ENCODE results near the gene CPNE5.

CPNE5 gene

DNA sequence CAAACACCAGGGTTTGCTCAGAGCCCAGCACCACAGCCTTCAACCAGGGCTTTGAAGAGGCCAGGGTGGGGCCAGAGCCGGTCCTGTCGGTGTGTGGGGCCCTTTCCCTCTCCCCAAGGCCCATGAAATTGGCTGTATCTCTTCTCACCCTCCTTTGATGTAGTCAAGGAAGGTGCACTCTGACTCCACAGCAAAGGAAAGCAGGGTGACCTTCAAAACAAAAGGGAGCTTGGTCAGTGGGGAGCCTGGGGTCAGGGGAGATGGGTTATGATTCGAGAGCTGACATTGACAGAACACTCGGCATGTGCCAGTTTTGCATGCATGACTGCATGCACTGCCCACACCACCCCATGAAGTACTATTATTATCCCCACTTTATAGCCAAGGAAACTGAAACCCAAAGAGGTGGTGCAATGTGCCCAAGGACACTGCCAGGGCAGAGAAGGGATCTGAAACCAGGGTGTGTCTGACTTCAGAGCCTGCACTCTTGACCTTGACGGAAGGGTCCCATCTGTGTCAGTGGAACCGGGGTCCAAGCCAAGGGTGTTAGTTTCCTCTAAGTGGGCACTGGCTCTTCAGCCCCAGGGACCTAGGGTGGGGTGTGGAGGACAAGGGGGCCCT, 86.2 kb downstream of the CPNE5 start:
- in situ Hi-C loops (cut with HindIII; ENCODE audit: low sequenced_read_pairs): loop anchor here (10.0 kb wide), 1 partner anchor 158 kb away; the partner anchor contains the start of gene SRSF3

DNA sequence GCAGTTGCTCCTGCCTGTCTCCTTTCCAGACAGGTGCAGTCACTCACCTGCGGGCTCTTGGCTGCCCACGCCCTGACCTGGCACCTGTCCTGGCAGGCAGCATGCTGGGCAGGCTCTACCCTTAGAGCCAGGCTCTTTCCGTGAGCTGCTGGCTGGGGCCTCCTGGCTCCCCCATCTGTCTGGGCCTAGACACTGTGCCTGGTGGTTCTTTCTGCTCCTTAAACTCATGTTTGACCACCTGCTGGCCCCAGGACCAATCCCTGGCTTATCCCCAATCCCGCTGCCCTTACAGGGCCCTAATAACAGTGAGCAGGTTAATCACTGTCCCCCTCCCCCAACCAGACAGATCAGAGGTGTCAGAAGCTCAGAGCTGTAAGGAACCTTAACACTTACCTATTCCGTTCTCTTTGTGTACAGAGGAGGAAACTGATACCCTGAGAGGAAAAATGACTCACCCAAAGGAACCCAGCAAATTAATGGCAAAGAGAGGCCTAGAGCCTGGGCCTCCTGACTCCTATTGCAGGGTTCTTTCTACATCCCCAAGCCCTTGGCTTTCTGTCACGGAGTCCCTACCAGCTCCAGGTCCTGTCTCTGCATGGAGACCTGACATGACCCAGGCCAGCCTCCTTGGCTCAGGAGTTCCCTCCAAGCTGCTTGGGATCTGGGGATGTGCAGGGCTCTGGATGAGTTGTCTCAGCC, 86.9 kb downstream of the CPNE5 start:
- in situ Hi-C loops (cut with HindIII; ENCODE audit: low sequenced_read_pairs): loop anchor here (10.0 kb wide), 1 partner anchor 158 kb away; the partner anchor contains the start of gene SRSF3

DNA sequence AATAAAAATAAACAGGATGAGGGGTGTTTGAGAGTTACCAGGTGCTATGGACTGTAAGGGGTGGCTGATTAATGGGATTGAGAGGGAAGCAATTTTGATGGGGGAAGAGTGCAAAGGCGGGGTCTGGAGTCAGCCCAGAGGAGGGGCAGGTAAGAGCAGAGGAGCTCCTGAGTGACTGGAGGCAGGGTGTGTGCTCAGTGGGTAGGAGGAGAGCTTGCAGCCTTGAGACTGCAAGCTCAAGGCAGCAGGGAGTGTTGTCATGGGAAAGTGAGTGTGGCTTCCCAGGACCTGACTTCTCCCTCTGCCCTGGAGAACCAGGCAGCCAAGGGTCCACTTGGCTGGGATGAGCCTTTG, 87.4 kb downstream of the CPNE5 start:
- in situ Hi-C loops (cut with HindIII; ENCODE audit: low sequenced_read_pairs): loop anchor here (10.0 kb wide), 1 partner anchor 157 kb away; the partner anchor contains the start of gene SRSF3

DNA sequence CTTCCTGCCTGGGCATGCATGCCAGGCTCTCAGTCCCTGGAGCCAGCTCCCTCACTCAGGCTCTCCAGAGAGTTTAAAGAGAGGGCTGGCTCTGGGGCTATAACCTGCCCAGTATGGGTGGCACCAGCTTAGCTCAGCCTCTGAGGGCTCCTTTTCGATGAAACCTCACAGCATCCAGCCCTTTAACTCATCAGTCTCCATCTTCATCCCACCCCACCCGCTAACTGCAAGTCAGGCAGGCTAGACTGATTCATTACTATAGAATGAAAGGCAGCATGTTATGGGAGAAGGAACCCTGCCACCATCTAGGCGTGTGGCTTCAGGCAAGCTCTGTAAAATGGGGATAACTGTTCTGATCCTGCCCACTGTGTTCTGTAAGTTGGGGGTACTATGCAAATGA, 88.2 kb downstream of the CPNE5 start:
- in situ Hi-C loops (cut with HindIII; ENCODE audit: low sequenced_read_pairs): loop anchor here (10.0 kb wide), 1 partner anchor 156 kb away; the partner anchor contains the start of gene SRSF3

DNA sequence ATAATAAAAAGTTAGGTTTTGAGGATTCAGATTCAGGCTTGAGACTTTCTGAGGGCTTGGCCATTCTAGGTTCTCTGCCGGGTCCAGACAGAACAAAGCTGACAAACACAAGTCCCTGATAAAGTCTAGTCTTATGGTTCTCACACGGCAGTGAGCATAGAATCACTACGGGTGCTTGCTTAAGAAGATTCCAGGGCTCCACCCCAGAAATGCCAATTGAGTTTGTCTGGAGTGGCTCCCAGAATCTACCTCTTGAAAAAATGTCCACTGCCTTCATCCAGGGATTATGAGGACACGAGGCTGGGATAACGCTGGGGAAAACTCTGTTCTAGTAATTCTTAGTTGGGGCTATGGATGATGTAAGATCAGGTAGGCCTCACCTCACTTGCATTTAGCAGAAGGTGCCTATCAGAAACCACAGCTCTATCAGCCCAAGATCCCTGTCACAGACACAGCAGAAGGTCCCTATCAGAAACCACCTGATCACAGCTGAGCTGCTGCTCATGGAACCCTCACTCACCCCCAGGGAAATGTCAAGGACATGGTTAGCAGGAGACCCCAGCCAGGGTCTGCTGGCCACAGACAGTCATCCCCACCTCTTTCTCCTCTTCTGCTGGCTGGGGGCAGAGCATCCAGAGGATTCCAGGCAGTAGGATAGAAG, 89.3 kb downstream of the CPNE5 start:
- in situ Hi-C loops (cut with HindIII; ENCODE audit: low sequenced_read_pairs): loop anchor here (10.0 kb wide), 1 partner anchor 155 kb away; the partner anchor contains the start of gene SRSF3

DNA sequence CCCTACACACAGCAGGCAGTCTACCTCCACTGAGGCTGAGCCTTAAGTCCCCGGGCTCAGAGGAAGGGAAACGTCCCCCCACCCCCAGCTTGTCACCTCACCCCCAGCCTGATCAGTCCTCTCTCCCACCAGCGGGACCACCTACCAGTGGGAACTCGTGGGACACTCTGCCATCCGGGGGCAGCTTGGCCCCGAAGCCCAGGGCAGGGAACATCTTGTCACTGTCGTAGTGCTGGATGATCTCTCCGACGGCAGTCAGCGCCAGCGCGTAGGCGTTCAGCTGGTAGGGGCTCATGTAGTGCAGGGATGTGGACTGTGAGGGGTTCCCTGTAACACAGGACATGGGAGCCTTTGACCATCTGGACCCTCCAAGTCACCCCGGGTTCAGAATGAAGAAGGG, 93.0 kb downstream of the CPNE5 start:
- in situ Hi-C loops (cut with HindIII; ENCODE audit: low sequenced_read_pairs): no loop called here

DNA sequence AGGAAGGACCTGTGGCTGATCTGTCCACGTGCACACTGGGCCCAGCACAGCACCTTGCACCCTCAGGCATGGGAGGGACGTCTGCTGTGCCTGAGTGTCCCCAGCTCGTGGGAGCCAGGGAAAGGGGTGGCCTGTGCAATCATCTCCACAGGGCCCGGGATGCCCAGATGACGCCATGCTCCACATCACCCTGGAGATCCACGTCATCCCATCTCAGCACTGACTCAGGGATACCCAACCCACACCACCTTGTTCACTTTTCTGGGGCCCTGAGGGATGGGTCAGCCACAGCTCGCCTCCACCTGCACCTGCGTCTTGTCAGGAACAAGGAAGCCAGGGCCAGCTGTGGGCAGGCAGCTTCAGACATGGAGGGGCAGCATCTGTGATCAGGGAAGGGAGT, 93.4 kb downstream of the CPNE5 start:
- in situ Hi-C loops (cut with HindIII; ENCODE audit: low sequenced_read_pairs): no loop called here

DNA sequence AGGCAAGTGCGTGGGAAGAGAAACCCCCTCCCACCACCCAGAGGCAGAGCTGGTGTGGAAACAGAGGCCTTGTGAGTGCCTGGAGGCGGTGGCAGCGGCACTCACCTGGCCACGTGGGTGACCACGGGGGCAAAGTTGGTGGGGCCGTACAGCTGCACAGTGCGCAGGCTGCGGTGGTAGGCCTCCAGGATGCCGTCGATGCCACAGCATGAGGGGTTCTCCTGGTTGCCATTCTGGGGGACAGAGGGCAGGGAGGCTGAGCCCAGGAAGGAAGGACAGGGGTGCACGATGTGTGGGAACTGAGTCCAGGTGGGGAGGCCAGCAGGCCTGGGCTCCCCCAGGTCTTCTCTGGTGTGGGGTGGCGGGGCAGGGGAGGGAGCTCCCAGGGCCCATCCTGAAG, 94.0 kb downstream of the CPNE5 start:
- in situ Hi-C loops (cut with HindIII; ENCODE audit: low sequenced_read_pairs): no loop called here

DNA sequence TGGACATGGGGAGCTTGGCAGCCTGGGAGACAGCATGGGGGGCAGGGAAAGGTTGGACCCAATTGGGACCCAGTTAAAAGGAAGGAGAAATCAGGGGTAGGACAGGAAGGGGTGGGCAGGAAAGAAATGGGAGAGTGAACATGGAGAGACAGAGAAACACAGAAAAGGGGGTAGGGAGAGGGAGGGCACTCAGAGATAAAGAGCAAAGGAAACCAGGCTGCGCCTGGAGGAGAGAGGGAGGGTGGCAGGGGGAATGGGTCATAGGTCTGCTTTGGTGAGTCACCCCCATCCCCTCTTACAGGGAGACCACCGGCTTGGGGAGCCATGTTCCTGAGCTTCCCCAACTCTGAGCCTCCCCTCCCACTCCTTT, 95.0 kb downstream of the CPNE5 start:
- in situ Hi-C loops (cut with HindIII; ENCODE audit: low sequenced_read_pairs): no loop called here

DNA sequence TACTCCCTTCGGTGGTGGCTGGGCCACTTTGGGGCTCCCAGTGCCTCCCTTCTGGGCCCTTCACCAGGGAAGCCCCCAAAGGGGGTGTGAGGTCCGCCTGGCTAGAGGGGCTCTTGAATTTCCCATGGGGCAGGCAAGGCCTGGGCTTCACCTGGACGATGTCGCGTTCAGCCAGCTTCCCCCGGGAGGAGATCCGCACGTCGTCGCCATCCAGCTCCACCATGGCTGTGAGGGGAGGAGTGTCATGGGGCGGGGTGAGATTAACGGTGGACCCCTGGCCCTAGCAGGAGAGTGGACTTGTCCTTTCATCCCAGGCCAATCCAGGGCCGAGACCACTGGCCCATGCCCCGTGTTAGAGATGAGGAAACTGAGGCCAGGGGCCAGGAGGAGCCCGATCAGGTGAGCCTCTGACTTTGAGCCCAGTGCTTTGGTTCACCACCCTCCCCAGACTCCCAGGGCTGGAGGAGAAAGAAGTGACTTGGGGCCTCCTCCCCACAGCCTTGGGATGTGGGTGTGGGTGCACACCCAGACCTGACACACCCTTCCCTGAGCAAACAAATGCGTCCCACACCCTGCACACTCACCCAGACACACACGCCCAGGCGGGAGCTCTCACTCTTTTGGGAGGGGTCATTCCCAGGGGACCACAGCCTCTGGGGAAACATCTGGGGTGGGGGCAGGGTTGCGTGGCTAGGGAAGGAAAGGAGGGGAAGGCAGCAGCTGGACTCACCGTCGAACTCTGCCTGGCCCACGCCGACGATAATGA, 95.5 kb downstream of the CPNE5 start:
- in situ Hi-C loops (cut with HindIII; ENCODE audit: low sequenced_read_pairs): no loop called here

DNA sequence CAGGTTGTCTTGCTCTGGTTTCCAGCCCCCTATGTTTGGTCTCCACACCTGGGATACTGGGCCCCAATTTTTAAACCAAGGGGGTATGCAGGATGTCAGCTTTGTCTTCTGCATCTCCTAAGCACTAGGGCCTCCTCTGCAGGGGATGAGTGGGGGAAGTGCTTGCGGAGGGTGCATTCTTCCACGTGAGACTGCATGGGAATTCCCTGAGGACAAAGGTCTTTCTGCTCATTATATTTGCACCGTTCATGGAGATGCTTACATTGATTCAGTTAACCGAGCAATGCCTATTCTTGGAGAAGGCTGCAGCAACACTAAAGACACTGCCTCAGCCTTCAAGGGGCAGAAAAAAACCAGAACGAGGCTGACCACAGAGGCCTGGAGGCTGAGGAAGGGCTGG, 96.2 kb downstream of the CPNE5 start:
- in situ Hi-C loops (cut with HindIII; ENCODE audit: low sequenced_read_pairs): no loop called here

DNA sequence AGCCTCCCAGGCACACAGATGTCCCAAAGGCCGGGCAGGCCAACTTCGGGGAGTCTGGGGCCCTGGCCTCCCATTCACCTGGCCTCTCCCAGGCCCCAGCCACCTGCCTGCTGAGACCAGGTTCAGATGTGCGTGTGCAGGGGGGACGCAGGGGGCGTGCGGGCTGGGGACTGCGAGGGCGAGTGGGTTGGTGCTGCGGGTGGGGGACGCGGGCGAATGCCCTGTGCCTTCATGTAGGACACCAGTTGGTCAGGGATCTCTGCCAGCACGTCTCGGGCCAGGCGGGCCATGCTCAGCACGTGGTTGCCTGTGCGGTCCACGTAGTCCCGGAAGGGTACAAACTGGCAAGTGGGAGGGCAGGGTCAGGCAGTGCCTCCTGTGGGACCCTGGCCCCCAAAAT, 97.1 kb downstream of the CPNE5 start:
- in situ Hi-C loops (cut with HindIII; ENCODE audit: low sequenced_read_pairs): no loop called here

DNA sequence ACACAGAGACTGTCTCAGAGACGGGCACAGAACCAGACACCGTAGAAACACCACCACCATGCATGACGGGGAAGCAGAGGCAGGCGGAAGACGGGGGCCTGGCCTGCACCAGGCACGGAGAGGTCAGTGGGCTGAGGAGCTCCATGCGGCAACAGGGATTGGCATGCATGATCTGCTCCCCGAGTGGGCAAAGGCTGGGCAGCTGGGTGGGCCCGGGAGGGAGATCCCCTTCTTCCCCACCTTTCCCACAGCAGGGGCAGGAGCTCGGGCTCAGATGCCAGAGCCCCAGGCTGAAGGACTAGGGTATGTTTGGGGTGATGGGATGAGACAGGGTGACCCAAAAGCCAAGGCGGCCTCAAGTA, 98.4 kb downstream of the CPNE5 start:
- in situ Hi-C loops (cut with HindIII; ENCODE audit: low sequenced_read_pairs): no loop called here

DNA sequence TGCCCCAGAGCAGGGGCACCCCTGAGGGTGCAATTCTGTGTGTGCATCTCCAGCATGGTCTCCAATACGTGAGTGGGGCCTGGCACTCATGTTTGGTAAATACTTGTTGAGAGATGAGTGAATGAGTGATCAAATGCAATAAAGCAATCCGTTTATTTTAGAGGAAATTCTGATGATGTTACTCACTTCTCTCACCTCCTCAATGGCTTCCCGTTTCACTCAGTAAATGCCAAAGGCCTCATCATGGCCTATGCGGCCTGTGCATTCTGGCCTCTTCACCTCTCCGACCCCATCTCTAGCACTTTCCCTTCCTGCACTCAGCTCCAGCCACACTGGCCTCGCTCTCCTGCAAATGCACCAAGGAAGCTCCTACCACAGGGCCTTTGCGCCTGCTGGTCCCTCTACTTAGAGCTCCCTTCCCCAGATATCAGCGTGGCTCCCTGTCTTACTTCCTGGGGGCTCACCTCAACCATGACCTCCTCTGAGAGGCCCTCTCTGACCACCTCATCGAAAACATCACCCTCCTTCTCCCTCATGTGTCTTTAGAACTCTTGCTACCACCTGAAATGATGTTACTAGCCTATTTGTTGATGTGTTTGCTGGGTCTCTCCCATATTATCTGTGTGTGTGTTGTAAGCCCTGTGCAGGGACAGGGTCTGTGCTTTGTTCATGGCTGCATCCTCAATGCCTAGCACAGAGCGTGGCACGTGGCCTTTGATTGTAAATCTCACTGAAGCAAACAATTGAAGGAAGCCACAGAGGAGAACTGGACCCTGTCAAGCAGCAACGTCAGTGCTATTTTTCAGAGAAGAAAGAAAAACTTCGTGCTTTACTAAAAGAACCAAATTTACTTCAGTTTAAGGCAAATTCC, 99.1 kb downstream of the CPNE5 start:
- in situ Hi-C loops (cut with HindIII; ENCODE audit: low sequenced_read_pairs): loop anchor here (5.0 kb wide), 1 partner anchor 58 kb away; no protein-coding TSS in a partner anchor

DNA sequence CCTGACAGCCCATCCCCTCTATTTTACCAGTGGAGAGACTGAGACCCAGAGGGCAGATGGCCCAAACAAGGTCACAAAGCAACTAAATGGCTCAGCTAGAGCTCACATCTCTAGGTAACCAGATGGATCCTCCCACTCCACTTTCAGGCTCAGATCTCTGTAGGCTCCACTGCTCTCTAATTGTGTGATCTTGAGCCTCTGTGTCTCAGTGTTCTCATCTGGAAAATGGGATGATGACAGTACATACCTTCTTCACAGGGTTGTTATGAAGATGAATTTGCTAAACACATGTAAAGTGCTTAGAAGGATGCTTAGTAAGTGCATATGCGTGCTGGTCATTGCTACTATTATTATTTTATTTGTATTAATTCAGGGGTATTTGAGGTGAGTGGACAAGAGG, 101.1 kb downstream of the CPNE5 start:
- in situ Hi-C loops (cut with HindIII; ENCODE audit: low sequenced_read_pairs): loop anchor here (5.0 kb wide), 1 partner anchor 56 kb away; no protein-coding TSS in a partner anchor

DNA sequence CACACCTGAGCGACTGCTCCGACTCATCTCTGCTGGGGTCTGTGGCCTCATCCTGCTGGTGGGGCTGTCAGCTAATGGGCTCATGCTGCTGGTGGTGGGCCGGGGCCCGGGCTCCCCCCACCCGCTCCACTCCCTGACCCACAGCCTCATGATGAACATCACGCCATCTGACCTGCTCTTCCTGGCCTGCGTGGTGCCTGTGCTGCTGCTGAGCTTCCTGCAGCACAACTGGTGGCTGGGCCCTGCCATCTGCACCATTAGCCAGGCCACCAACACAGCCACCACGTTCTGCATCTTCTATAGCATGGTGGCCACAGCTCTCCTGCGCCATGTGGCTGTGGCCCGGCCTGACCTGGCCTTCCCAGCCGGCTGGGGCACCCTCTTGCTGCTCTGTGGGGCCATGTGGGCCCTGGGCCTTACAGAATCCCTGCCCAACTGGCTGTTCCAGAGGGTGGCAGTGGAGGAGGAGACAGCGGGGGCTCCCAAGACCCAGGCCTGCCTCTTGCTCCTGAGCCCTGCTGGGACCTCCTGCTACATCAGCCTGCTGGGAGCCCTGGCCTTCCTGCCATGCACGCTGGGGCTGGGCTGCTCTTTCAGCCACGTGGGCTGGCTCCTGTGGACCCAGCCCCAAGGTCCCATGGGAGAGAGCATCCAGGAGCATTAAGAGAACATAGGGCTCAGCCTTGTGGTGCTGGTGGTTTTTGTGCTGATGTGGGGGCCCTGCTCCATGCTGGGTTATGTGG, 102.0 kb downstream of the CPNE5 start:
- in situ Hi-C loops (cut with HindIII; ENCODE audit: low sequenced_read_pairs): loop anchor here (5.0 kb wide), 1 partner anchor 55 kb away; no protein-coding TSS in a partner anchor

DNA sequence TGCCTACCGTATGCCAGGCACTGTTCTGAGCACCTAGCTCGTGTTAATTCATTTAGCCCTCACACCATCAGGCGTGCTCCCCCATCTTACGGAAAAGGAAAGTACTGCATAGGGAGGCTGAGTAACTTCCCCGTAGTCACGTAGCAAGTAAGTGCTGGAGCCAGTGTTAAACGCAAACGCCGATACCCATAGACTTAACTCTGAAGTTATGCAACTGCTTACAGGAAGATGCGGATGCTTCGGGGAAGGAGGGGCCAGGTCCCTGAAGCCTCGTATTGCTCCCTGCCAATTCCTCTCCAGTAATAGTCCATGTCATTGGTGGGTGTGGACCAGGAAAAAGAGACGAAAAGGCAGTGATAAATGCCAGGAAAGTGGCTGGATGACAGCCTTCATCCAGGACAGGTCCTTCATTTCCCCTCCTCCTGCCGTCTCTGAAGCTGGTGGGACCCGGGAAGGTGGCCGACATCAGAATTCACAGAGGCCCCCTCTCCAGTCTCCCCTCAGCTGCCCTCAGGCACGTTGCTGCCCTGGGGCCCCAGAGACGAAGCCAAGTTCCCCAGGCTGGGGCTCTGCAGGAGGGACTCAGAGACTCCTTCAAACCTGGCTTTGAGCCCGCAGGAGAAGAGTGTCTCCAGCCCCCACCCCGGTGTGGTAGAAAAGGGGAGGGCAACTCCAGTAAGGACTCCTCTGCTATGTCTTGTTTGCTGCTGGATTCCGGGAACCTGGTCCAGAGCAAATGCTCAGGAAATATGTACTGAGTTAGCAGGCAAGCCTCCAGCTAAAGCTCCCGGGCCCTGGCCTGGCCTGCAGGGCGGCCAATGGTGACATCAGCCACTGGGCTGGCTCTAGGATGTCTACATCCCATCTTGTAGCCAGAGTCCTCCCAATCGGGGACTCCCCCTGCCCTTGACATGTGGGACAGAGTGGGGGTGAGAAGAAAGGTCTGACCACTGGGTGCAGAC, 103.9 kb downstream of the CPNE5 start:
- in situ Hi-C loops (cut with HindIII; ENCODE audit: low sequenced_read_pairs): loop anchor here (5.0 kb wide), 1 partner anchor 53 kb away; no protein-coding TSS in a partner anchor

DNA sequence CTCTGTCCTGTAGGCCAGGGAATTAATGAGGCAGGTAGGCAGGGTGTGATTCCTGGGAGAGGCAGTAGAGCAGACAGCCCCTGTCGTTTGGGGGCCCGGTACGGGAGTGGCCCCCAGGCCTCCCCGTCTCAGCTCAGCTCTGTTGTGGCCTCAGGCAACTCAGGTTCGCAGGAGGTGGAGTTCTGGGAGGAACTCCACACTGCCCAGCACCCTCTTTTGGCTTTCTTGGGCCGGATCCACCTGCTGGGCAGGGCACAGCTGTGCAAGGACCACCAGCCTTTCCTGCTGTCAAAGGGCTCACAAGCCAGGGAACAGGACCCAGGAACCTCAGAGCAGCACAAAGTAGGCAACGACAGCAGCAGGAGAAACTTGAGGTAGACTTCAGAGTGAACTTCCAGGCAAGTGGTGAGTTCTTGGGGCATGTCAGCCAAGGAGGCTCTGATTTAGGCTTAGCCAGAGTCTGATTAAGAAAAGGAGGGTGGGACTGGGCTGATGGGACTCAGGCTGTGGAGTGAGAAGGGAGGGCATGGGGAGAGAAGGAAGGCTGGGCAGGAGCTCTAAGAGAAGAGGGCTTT, 104.7 kb downstream of the CPNE5 start:
- in situ Hi-C loops (cut with HindIII; ENCODE audit: low sequenced_read_pairs): loop anchor here (5.0 kb wide), 1 partner anchor 52 kb away; no protein-coding TSS in a partner anchor

Data from endothelial cell of hepatic sinusoid (primary cell).